Inferior parietal cortex (tissue), 1 donor: ENCODE measurements around the gene DEFB131B.
"Not testable (repeated sequence)": the region's sequence is repeated elsewhere in the genome, so short reads cannot be mapped to it uniquely, and the experiment has no call there.

Experiments used
- DNase-seq: peaks from one replicate; pipeline ENCODE4 v3.0.0-alpha.2; 2016; ENCODE audit errors: extremely low spot score

DEFB131B gene

DNA sequence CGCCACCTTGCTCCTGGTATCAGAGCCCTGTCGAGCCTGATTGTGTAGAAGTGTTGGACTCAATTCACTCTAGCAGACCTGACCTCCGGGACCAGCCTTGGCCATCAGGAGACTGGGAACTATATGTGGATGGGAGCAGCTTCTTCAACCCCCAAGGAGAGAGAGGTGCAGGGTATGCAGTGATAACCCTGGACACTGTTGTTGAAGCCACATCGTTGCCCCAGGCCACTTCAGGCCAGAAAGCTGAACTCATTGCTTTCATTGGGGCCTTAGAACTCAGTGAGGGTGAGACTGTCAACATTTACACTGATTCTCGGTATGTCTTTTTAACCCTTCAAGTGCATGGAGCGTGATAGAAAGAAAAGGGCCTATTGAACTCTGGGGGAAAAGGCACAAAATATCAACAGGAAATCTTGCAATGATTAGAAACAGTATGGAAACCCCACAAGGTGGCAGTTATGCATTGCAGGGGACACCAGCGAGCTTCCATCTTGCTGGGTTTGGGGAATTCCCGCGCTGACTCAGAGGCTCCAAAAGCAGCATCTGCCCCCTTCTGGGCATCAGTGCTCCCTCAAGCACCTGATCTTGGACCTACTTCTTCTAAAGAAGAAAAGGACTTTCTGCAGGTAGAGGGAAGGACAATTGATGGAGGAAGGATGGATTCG, 33.2 kb downstream of the DEFB131B start:
- not testable (repeated sequence) for DNase-seq

DNA sequence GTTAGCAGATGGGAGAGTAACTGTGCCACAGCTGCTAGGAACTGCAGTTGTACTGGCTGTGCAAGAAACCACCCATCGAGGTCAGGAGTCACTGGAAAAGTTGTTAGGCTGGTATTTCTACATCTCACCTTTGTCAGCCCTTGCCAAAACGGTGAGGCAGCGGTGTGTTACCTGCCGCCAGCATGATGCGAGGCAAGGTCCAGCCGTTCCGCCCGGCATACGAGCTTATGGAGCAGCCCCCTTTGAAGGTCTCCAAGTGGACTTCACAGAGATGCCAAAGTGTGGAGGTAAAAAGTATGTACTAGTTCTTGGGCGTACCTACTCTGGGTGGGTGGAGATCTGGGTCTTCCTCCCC, 33.7 kb downstream of the DEFB131B start:
- not testable (repeated sequence) for DNase-seq

DNA sequence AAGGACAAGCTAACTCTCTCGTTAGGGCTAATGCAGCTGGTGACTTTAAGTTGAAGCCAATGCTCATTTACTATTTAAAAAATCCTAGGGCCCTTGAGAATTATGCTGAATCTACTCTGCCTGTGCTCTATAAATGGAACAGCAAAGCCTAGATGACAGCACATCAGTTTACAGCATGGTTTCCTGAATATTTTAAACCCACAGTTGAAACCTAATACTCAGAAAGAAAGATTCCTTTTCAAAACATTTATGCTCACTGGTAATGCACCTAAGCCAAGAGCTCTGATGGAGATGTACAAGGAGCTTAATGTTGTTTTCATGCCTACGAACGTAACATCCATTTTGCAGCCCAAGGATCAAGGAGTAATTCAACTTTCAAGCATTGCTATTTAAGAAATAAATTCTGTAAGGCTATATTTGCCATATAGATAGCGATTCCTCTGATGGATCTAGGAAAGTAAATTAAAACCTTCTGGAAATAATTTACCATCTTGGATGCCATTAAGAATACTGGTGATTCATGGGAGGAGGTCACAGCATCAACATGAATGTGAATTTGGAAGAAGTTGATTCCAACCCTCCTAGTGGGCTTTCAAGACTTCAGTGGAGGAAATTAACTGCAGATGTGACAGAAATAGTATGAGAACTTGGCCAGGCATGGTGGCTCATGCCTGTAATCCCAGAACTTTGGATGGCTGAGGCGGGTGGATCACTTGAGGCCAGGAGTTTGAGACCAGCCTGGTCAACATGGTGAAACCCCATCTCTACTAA, 35.7 kb downstream of the DEFB131B start:
- DNase-seq, result no peak

DNA sequence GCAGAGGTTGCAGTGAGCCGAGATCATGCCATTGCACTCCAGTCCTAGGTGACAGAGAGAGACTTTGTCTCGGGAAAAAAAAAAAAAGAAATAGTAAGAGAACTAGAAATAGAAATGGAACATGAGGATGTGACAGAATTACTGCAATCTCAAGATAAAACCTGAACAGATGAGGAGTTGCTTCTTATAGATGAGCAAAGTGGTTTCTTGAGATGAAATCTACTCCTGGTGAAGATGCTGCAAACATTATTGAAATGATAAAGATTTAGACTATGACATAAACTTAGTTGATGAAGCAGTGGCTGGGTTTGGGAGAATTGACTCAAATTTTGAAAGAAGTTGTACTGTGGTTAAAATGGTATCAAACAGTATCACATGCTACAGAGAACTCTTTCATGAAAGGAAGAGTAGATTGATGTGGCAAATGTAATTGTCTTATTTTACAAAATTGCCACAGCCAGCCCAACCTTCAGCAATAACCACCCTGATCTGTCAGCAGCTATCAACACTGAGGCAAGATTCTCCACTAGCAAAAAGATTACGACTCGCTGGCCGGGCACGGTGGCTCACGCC, 36.5 kb downstream of the DEFB131B start:
- no peak for DNase-seq

DNA sequence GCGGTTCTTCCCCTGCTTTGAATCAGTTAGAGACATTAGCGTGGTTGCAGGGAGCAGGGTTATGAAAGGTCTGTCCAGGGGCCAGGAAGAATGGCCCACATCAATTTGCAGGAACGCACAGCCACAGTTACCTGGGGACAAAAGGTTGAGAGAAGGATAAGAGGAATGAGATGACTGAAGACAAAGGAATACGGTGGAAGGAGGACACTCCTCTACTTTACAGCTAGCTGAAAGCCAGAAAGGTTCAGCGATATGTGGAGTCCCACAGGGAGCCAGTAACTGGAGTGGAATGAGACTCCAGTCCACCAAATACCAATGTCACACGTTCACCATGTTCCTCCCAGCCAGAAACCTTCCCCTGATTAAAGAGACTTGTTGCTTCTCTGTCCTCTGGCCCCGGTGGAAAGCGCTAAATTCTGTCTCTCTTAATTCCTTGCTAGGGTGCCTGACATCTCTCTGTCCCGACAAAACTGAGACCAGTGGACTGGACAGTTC, 39.4 kb downstream of the DEFB131B start:
- no peak for DNase-seq

DNA sequence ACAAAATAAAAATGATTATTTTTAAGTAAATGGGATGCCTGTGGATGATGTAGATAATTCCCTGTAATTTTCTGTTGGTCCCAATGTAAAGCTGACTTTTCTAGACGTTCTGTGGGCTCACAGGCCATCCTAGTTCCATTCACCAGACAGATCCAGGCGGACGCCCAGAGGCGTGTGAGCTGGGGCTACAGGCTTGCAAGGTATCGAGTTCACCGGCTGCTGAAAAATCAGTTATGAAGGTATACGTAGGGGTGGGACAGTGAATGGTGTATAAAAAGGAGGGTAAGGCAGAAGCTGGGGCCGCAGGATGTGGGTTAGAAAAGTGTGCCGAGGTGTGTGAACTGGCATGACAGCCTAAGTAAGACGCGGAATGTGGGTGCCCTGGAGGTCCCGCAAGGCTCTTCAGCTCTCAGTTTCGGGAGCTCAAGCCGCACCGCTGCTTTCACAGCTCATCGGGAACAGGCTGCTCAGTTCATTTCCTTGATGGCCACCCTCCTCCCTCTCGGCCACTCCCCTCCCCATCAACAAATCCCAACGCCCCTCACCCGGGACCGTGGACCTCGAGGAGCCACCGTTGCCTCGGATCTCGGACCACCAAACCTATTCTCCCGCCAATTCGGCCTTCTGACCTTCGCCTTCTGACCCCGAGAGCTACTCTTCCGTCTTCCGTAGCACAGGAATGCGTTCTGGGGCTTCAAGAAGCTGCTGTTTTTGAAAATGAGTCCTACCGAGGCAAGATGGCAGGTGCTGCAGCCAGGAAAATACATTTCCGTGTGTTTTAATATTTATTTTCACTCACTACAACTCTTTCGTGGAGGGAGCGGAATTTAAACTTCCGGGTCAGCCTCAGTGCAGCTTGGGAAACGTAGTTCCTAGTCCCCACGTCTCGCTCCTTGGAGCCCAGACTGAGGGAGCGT, 49.8 kb downstream of the DEFB131B start, which contains the start of gene XNDC1N:
Gene XNDC1N, minus strand, starts transcription at position 775 of the 917 bp plus-strand sequence. CDS start 5,241 bp downstream, outside the sequence.
- DNase-seq, result no peak

DNA sequence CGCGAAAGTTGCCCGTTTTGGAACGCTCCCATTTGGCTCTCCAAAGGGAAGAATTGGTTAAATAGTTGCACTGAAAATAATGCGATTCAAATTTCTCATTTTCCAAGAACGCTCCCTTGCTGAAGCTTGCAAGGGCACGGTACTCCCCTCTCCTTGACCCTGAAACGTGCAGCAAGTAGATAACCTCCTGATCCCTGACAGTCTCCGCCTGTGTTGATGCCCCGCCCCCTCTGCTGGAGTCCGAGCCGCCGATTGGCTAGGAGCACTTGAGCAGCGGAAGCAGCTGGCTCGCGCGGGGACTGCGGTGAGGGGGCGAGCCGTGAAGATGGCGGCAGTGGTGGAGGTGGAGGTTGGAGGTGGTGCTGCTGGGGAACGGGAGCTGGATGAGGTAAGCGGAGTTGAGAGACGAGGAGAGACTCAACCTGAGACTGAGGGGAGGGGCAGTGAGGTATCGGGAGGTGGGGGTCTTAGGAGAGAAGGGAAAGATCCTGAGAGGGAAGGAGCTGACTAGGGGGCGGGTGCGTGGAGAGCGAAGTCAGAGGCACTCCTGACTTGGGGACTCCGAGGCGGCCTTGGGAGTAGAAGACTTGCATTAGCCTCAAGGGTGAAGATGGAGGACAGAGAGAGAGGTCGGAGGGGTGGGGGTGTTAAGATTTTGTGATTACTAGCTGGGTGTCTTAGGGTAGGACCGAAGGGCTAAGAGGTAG, 50.6 kb downstream of the DEFB131B start, which contains the start of gene RNF121:
Gene RNF121, plus strand, starts transcription at position 310 of the 707 bp plus-strand sequence. Its CDS starts 16 bp downstream, at position 326.
- DNase-seq, result peak; percentile 96

DNA sequence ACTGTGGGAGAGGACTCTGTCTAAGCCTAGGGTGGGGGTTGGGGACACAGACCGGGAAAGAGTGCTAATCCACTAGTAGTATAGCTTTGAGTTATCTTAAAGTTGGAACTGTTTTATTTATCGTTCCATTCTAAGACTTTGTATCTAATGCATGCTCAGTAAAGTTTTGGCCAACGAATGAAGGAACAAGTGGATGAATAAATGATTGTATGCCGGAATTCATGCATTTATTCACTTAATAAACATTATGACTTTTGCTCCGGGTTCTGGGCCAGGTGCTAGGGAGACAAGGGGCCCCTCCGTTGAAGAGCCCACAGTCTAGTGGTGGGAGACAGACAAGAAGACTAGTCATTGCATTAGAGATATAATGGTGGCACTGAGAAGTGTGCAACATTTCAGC, 51.2 kb downstream of the DEFB131B start:
- DNase-seq, result no peak

DNA sequence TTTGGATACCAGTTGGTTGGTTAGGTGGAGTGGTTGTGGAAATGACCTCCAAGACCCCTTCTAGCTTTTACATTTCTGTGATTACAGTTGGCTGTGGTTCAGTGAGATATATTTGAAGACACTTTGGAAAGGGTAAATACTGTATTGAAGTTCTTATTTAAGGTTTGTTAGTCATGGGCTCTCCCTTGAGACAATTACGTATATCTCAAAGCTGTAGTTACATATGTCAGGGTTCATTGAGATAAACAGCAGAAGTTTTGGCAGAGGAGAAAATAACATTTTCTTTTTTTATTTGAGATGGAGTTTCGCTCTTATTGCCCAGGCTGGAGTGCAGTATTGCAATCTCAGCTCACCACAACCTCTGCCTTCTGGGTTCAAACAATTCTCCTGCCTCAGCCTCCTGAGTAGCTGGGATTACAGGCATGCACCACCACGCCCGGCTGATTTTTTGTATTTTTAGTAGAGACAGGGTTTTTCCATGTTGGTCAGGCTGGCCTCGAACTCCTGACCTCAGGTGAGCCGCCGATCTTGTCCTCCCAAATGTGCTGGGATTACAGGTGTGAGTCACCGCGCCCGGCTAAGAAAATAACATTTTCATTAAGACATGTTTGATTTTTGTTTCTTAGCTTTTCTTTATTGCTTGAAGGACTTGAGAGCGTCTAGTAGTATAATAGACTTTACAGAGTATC, 52.4 kb downstream of the DEFB131B start:
- no peak for DNase-seq

DNA sequence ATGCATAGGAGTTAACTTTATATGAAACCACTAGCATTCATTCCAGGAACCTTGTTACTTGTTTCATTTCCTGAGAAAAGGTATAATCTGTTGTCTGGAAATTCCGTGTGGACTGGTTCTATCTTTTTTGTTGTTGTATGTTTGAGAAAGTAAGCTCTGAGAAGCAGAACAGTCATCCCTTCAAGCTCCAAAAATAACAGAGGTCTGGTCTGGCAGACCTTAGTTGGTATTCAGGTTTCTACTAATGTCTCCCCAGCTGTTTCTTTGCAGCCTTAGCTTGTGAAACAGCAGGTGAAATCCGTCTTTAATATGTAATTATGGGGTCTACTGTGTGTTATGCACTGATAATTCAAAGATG, 53.0 kb downstream of the DEFB131B start:
- DNase-seq, result no peak

DNA sequence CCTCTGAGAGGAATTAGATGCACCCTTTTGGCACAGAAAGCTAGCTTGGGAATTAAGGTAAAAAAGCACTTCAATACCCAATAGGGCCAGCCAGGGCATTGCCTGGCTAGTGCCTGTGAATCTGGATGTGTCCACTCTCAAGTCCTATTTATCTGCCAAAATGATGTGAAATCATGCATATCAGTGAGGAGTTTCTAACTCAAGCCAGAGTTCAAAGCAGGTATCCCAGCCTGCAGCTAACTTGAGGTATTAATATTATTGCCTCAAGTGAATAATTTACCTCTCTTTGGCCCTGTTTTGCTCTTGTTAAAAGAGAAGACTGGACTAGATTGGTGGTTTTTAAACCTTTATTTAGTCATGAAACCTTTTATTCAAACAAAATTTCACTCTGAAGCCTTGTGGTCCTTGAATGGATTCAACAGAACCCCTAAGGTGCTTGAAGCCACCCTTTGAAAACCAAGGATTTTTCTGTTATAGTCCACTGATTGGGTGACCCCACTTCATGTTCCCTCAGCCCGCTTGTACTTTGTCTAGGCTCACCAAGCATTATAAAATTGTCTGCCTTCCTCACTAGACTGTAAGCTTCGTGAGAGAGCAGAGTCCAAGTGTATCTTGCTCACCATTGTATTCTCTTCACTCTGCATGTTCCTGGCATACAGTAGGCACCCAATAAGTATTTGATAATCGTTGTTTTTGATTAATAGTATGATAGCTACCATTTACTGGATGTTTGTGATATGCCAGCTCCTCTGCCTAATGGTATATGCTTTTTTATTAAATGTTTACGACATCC, 55.1 kb downstream of the DEFB131B start:
- no peak for DNase-seq
